WI38 (cell line): ENCODE results near the gene PYCR2.
A peak's percentile ranks its signal among the peaks of the same experiment; 100 is the strongest.

Source experiments
- H3K4me3 ChIP-seq: 2 replicates; pipeline ENCODE4 v1.5.1; 2011; ENCODE audit warnings: low read depth, mild to moderate bottlenecking, control low read depth, low read length
- TF ChIP-seq, protein P1 (sequence below): IDR thresholded peaks from 2 replicates; pipeline ENCODE4 v1.5.1; 2012; ENCODE audit warnings: low read depth, mild to moderate bottlenecking, control low read depth, low read length

The PYCR2 gene

GRCh38 chr1:225962440-225962975 is 38.5 kb upstream of the PYCR2 start:
- TF ChIP-seq, protein P1, sequence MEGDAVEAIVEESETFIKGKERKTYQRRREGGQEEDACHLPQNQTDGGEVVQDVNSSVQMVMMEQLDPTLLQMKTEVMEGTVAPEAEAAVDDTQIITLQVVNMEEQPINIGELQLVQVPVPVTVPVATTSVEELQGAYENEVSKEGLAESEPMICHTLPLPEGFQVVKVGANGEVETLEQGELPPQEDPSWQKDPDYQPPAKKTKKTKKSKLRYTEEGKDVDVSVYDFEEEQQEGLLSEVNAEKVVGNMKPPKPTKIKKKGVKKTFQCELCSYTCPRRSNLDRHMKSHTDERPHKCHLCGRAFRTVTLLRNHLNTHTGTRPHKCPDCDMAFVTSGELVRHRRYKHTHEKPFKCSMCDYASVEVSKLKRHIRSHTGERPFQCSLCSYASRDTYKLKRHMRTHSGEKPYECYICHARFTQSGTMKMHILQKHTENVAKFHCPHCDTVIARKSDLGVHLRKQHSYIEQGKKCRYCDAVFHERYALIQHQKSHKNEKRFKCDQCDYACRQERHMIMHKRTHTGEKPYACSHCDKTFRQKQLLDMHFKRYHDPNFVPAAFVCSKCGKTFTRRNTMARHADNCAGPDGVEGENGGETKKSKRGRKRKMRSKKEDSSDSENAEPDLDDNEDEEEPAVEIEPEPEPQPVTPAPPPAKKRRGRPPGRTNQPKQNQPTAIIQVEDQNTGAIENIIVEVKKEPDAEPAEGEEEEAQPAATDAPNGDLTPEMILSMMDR = peak; percentile 65
- no peak overlapping the region for H3K4me3 ChIP-seq

DNA sequence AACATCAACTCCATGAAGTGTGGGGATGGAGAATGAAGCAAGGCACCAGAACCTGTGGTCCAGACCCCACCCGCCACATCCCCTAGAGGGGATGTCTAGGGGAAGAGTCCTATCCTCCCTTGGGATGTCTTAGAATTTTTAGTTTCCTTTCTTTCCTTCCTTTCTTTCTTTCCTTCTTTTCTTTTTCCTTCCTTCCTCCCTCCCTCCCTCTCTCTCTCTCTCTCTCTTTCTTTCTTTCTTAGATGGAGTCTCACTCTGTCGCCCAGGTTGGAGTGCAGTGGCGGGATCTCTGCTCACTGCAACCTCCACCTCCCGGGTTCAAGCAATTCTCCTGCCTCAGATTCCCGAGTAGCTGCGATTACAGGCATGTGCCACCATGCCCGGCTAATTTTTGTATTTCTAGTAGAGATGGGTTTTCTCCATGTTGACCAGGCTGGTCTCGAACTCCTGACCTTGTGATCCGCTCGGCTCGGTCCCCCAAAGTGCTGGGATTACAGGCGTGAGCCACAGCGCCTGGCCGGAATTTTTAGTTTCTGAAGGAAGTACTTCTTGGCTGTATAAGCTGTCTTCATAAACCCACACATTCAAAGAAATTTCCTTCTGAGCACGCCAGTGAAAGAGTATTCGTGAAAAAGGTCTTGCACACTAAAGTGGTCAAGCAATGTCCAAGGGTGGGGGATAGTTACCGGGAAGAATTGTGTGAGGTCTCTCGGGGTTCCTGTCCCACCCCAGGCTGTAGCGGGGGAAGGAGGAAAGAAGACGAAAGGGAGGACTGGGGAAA is 37.8 kb upstream of the PYCR2 start:
- TF ChIP-seq, protein P1 = no peak

GRCh38 chr1:225958041-225958440 is 34.0 kb upstream of the PYCR2 start:
- H3K4me3 ChIP-seq = no peak overlapping the region
- TF ChIP-seq, protein P1 = no peak

More for the DNA sequence above, 37.8 kb upstream of the PYCR2 start:
- no peak overlapping the region for H3K4me3 ChIP-seq

DNA sequence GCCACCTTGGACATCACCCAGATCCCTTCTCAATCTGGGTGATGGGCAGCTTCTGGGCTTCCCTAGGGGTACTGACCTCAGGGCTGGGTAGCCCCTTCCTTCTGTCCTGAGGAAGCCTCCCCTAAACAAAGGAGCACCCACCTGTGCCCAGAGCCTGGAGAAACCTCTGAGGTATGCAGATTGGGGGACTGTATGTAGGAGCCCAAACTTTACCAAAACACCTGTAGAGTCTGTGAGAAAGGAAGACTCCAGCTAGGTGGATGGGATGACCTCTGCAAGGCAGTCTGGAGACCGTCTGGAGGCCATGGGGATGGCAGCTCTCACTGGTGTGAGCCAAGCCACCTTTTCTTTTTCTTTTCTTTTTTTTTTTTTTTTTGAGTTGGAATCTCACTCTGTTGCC is 30.7 kb upstream of the PYCR2 start:
- TF ChIP-seq, protein P1 = no peak
- H3K4me3 ChIP-seq = no peak overlapping the region

DNA sequence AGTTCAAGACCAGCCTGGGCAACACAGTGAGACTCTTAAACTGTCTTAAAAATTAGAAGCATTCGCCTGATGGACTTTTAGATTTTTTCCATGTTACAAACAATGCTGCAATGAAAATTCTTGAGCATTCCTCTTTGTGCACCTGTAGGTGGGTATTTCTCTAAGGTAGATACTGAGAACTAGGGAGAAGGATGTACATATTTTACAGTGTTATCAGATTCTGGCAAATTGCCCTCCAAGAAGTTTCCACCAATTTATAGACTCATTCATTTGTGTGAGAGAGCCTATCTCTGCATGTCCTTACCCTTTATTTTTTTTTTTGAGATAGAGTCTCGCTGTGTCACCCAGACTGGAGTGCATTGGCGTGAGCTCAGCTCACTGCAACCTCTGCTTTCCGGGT is 29.3 kb upstream of the PYCR2 start:
- TF ChIP-seq, protein P1 = no peak
- no peak overlapping the region for H3K4me3 ChIP-seq

GRCh38 chr1:225950905-225951497 is 27.0 kb upstream of the PYCR2 start:
- TF ChIP-seq, protein P1 = no peak
- no peak overlapping the region for H3K4me3 ChIP-seq

- no peak overlapping the region for H3K4me3 ChIP-seq
- TF ChIP-seq, protein P1 = no peak
Observed at GRCh38 chr1:225949041-225949440, 25.0 kb upstream of the PYCR2 start.
